WTC11 (cell line): Measurements from ENCODE around the gene BOC.

Source experiments
- ELF4 ChIP-seq: sonication (generic); formaldehyde crosslinking; IDR thresholded peaks from 2 replicates; pipeline ENCODE4 v1.8.1; 2022; ENCODE audit warnings: low read depth, mild to moderate bottlenecking, moderate library complexity, missing genetic modification reagents
- IRF2 ChIP-seq: sonication (generic); formaldehyde crosslinking; IDR thresholded peaks from 2 replicates; pipeline ENCODE4 v1.8.0; 2022; ENCODE audit warnings: low read depth, missing genetic modification reagents, borderline replicate concordance
- TF ChIP-seq, protein P1 (sequence below): sonication (generic); formaldehyde crosslinking; IDR thresholded peaks from 2 replicates; pipeline ENCODE4 v1.8.0; 2022; ENCODE audit warnings: mild to moderate bottlenecking, missing genetic modification reagents

DNA sequence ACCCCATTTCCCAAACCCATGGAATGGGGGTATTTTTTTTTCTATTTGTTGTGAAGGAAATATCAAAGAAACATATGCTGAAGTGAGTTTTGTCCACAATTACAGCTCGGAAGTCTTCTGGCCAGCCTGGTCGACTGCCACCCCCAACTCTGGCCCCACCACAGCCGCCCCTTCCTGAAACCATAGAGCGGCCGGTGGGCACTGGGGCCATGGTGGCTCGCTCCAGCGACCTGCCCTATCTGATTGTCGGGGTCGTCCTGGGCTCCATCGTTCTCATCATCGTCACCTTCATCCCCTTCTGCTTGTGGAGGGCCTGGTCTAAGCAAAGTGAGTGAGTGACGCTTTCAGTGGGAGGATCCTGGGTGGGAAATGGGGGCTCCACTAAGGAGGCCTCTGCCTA, 71.9 kb downstream of the BOC start:
- TF ChIP-seq, protein P1, sequence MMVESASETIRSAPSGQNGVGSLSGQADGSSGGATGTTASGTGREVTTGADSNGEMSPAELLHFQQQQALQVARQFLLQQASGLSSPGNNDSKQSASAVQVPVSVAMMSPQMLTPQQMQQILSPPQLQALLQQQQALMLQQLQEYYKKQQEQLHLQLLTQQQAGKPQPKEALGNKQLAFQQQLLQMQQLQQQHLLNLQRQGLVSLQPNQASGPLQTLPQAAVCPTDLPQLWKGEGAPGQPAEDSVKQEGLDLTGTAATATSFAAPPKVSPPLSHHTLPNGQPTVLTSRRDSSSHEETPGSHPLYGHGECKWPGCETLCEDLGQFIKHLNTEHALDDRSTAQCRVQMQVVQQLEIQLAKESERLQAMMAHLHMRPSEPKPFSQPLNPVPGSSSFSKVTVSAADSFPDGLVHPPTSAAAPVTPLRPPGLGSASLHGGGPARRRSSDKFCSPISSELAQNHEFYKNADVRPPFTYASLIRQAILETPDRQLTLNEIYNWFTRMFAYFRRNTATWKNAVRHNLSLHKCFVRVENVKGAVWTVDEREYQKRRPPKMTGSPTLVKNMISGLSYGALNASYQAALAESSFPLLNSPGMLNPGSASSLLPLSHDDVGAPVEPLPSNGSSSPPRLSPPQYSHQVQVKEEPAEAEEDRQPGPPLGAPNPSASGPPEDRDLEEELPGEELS (CRISPR knock-in tag) = no peak
- TF ChIP-seq IRF2 (CRISPR knock-in tag) (no peak), ELF4 (CRISPR knock-in tag) (no peak)
